OCI-LY1 (cell line): ENCODE results near the gene LRRC63.

ENCODE experiments used
- H2AFZ ChIP-seq: fragments of 200-600 bp; sonication (generic), shearing (Covaris generic); 2 replicates; pipeline ENCODE4 v1.6.0; 2014; ENCODE audit warnings: antibody characterized with exemption, mild to moderate bottlenecking, low read length
- H3F3A ChIP-seq: fragments of 200-600 bp; sonication (generic), shearing (Covaris generic); 2 replicates; pipeline ENCODE4 v1.6.0; 2014; ENCODE audit warnings: mild to moderate bottlenecking, antibody characterized with exemption, low read length, moderate library complexity; ENCODE audit not compliant: insufficient read depth
- H3K27ac ChIP-seq: fragments of 200-600 bp; sonication (generic); 2 replicates; pipeline ENCODE4 v1.5.1; 2014; ENCODE audit warnings: low read length, mixed run types, mild to moderate bottlenecking, low read depth; ENCODE audit not compliant: poor library complexity, severe bottlenecking
- H3K27me3 ChIP-seq: fragments of 200-600 bp; sonication (generic); 2 replicates; pipeline ENCODE4 v1.6.0; 2014; ENCODE audit warnings: antibody characterized with exemption, mild to moderate bottlenecking, low read length, moderate library complexity; ENCODE audit not compliant: insufficient read depth
- H3K36me3 ChIP-seq: fragments of 200-600 bp; sonication (generic); 2 replicates; pipeline ENCODE4 v1.6.1; 2014; ENCODE audit warnings: mild to moderate bottlenecking, antibody characterized with exemption, low read length, moderate library complexity, mixed read lengths; ENCODE audit not compliant: insufficient read depth
- H3K4me1 ChIP-seq: fragments of 200-600 bp; sonication (generic); 2 replicates; pipeline ENCODE4 v1.5.1; 2014; ENCODE audit warnings: mild to moderate bottlenecking, low read length, moderate library complexity; ENCODE audit not compliant: insufficient read depth, severe bottlenecking
- H3K4me2 ChIP-seq: fragments of 200-600 bp; sonication (generic), shearing (Covaris generic); 2 replicates; pipeline ENCODE4 v1.6.1; 2014; ENCODE audit warnings: low read length
- H3K4me3 ChIP-seq: fragments of 200-600 bp; sonication (generic); 2 replicates; pipeline ENCODE4 v1.5.1; 2014; ENCODE audit warnings: low read length, low read depth, mild to moderate bottlenecking, mixed read lengths; ENCODE audit not compliant: poor library complexity, severe bottlenecking
- H3K79me2 ChIP-seq: fragments of 200-600 bp; shearing (Covaris generic); 2 replicates; pipeline ENCODE4 v1.6.1; 2016; ENCODE audit warnings: mixed run types, low read length, mixed read lengths; ENCODE audit not compliant: insufficient read depth
- H3K9ac ChIP-seq: fragments of 200-600 bp; sonication (generic), shearing (Covaris generic); 2 replicates; pipeline ENCODE4 v1.6.1; 2014; ENCODE audit warnings: mild to moderate bottlenecking, low read length, mixed read lengths
- H3K9me2 ChIP-seq: fragments of 200-600 bp; sonication (generic), shearing (Covaris generic); 2 replicates; pipeline ENCODE4 v1.6.1; 2014; ENCODE audit warnings: low read depth, mild to moderate bottlenecking, low read length, mixed read lengths
- H3K9me3 ChIP-seq: fragments of 200-600 bp; shearing (Covaris generic); 2 replicates; pipeline ENCODE4 v1.6.1; 2014; ENCODE audit warnings: low read length, mixed read lengths
- H4K20me1 ChIP-seq: fragments of 200-600 bp; sonication (generic), shearing (Covaris generic); 2 replicates; pipeline ENCODE4 v1.6.0; 2016; ENCODE audit warnings: mild to moderate bottlenecking, low read length; ENCODE audit not compliant: insufficient read depth
- EZH2 ChIP-seq: fragments of 200-600 bp; sonication (generic), shearing (Covaris generic); IDR thresholded peaks from 2 replicates; pipeline ENCODE4 v1.8.0; 2017; ENCODE audit warnings: borderline replicate concordance, mixed run types, mild to moderate bottlenecking, antibody characterized with exemption, low read length, moderate library complexity, mixed read lengths
- TF ChIP-seq, protein P1 (sequence below): fragments of 200-600 bp; sonication (generic), shearing (Covaris generic); IDR thresholded peaks from 2 replicates; pipeline ENCODE4 v1.5.1; 2017; ENCODE audit warnings: mild to moderate bottlenecking, antibody characterized with exemption, low read length, moderate library complexity, mixed read lengths

The LRRC63 gene

DNA sequence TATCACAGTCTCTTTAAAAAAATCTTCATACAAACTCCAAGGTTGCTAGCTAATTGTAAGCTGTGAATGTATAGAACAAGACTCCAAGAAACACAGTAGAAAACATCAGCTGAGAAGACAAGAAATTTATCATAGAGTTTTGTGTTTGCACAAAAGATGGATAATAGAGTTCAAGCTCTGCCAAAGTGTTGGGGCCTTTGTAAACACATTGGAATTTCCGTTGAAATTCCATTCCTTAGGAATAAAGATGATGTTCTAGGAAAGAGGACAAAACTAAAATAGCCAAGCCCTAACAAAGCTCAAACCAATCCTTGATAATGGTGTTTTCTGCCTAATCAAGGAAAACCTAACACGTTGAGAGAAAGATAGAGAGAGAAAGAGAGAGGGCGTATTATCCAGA lies 20.6 kb downstream of the LRRC63 start:
- Histone ChIP-seq H3K9me2 (no peaks in the 10 kb centered on the region), H3K4me2 (no peak overlapping the region), H3K27me3 (no peaks in the 10 kb centered on the region), H3K4me3 (no peak overlapping the region), H2AFZ (no peak overlapping the region), H3K4me1 (no peaks in the 10 kb centered on the region), H3K9ac (no peak overlapping the region), H4K20me1 (no peaks in the 10 kb centered on the region), H3K9me3 (peaks cover 14% of the 10 kb centered on the region; the same call in 1 of the 2 replicates), H3K27ac (no peak overlapping the region), H3K36me3 (no peaks in the 10 kb centered on the region; the same call in 1 of the 2 replicates), H3F3A (no peaks in the 10 kb centered on the region), H3K79me2 (no peaks in the 10 kb centered on the region)
- TF ChIP-seq, protein P1, sequence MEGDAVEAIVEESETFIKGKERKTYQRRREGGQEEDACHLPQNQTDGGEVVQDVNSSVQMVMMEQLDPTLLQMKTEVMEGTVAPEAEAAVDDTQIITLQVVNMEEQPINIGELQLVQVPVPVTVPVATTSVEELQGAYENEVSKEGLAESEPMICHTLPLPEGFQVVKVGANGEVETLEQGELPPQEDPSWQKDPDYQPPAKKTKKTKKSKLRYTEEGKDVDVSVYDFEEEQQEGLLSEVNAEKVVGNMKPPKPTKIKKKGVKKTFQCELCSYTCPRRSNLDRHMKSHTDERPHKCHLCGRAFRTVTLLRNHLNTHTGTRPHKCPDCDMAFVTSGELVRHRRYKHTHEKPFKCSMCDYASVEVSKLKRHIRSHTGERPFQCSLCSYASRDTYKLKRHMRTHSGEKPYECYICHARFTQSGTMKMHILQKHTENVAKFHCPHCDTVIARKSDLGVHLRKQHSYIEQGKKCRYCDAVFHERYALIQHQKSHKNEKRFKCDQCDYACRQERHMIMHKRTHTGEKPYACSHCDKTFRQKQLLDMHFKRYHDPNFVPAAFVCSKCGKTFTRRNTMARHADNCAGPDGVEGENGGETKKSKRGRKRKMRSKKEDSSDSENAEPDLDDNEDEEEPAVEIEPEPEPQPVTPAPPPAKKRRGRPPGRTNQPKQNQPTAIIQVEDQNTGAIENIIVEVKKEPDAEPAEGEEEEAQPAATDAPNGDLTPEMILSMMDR = no peak
- no peak for TF ChIP-seq EZH2

DNA sequence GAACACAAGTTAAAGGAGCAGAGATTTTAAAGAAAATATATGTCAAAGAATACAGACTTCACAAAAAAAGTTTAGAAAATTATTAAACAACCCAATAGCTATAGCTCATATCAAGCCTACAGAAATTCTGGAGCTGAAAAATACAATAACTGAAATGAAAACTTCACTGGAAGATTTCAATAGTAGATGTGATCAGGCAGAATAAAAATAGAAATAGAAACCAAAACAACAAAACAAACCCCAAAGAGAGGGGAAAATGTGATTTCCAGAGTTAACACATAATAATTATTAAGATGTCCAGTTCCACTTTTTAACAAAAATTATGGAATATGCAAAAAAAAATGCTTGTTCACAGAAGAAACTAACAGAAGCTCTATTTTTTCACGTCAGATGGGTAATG lies 23.6 kb downstream of the LRRC63 start:
- Histone ChIP-seq H3K9ac (no peak overlapping the region), H3K9me2 (no peaks in the 10 kb centered on the region), H3K27ac (no peak overlapping the region), H3F3A (no peaks in the 10 kb centered on the region), H3K4me2 (no peak overlapping the region), H3K79me2 (no peaks in the 10 kb centered on the region), H3K4me1 (no peaks in the 10 kb centered on the region), H3K36me3 (no peaks in the 10 kb centered on the region; the same call in 1 of the 2 replicates), H3K9me3 (peaks cover 14% of the 10 kb centered on the region; the same call in 1 of the 2 replicates), H4K20me1 (no peaks in the 10 kb centered on the region), H3K27me3 (no peaks in the 10 kb centered on the region), H3K4me3 (no peak overlapping the region), H2AFZ (no peak overlapping the region)
- no peak for TF ChIP-seq EZH2

DNA sequence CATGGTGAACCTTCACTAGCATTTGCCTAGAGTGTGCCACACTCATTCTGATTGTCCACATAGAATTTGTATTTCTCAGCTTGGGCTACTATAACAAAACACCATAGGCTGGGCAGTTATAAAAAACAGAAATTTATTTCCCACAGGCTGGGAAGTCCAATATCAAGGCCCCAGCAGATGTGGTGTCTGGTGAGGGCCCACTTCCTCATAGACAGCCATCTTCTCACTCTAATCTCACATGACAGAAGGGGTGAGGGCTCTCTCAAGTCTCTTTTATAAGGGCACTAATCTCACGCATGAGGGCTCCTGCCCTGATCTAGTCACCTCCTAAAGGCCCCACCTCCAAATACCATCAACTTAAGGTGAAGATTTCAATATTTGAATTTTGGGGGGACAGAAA lies 53.6 kb downstream of the LRRC63 start:
- H3K9me3 ChIP-seq = no peaks in the 10 kb centered on the region
- H3K27me3 ChIP-seq = no peaks in the 10 kb centered on the region; the same call in 1 of the 2 replicates
- no peaks in the 10 kb centered on the region for H3F3A ChIP-seq
- H3K27ac ChIP-seq = no peak overlapping the region
- H3K4me1 ChIP-seq = peaks cover 6% of the 10 kb centered on the region
- TF ChIP-seq EZH2 = no peak
- no peaks in the 10 kb centered on the region for H3K36me3 ChIP-seq
- no peak overlapping the region for H3K4me2 ChIP-seq
- no peaks in the 10 kb centered on the region for H3K79me2 ChIP-seq
- no peak overlapping the region for H3K4me3 ChIP-seq
- H4K20me1 ChIP-seq = no peaks in the 10 kb centered on the region
- H2AFZ ChIP-seq = no peak overlapping the region
- H3K9me2 ChIP-seq = no peaks in the 10 kb centered on the region
- no peak overlapping the region for H3K9ac ChIP-seq

DNA sequence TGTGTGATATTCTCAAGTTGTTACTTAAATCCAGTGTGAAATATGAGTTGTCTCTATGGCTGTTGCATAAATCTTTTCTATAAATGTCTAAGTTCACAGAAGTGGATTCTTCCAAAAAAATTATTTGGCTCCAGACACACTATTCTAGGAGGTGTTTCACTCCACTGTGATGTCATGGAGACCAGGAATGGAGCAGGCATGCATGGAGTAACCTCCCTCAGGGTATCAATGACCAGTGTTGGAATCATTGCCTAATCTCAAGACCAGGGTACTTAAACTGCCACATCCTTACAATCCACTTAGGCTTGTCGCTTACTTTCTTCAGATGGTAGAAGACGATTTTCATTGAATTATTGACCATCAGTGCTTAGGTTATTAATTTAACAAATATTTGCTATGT lies 55.4 kb downstream of the LRRC63 start:
- H3K9ac ChIP-seq = no peak overlapping the region
- no peak overlapping the region for H3K27ac ChIP-seq
- H3F3A ChIP-seq = no peaks in the 10 kb centered on the region
- TF ChIP-seq, protein P1 = no peak
- no peaks in the 10 kb centered on the region for H3K79me2 ChIP-seq
- no peak overlapping the region for H3K4me3 ChIP-seq
- no peak overlapping the region for H3K4me2 ChIP-seq
- H2AFZ ChIP-seq = no peak overlapping the region
- H3K9me2 ChIP-seq = no peaks in the 10 kb centered on the region
- H3K9me3 ChIP-seq = no peaks in the 10 kb centered on the region
- H3K4me1 ChIP-seq = peaks cover 6% of the 10 kb centered on the region
- no peaks in the 10 kb centered on the region; the same call in 1 of the 2 replicates for H3K27me3 ChIP-seq
- H4K20me1 ChIP-seq = no peaks in the 10 kb centered on the region
- H3K36me3 ChIP-seq = no peaks in the 10 kb centered on the region
